Bone marrow (tissue), 2 donors: Measurements from ENCODE around the gene PLEK.
A peak's percentile ranks its signal among the peaks of the same experiment; 100 is the strongest.
"Not testable (repeated sequence)": the region's sequence is repeated elsewhere in the genome, so short reads cannot be mapped to it uniquely, and the experiment has no call there.

Source experiments
- DNase-seq, 2 donors: peaks; one replicate each; lab custom pipeline; 2025; lab: John Stamatoyannopoulos, UW

Gene PLEK

GRCh38 chr2:68365087-68365486, at the start of gene PLEK:
Gene PLEK (plus strand): TSS chr2:68365282. CDS start chr2:68365352, 70 bp downstream.
- peak; percentile 42 to 81 for DNase-seq

- DNase-seq = no peak
Measured at GRCh38 chr2:68316111-68316510, 49.0 kb upstream of the PLEK start.

- DNase-seq = no peak
Measured at GRCh38 chr2:68317971-68318913, 46.8 kb upstream of the PLEK start.

- peak in 1 of 2 donors; percentile 43 for DNase-seq
Measured at GRCh38 chr2:68318914-68319397, 46.1 kb upstream of the PLEK start.

- peak; percentile 21 to 43 for DNase-seq
Measured at GRCh38 chr2:68319398-68320117, 45.5 kb upstream of the PLEK start, which contains the start of gene CNRIP1. Gene CNRIP1 (minus strand): TSS chr2:68319949. CDS start chr2:68319400, 549 bp downstream.

- peak in 1 of 2 donors; percentile 17 for DNase-seq
Measured at GRCh38 chr2:68320118-68320641, 44.9 kb upstream of the PLEK start.

- no peak for DNase-seq
Measured at GRCh38 chr2:68325056-68325455, 40.0 kb upstream of the PLEK start.

GRCh38 chr2:68328901-68329300, 36.2 kb upstream of the PLEK start:
- DNase-seq = no peak

- no peak for DNase-seq
Measured at GRCh38 chr2:68330691-68331090, 34.4 kb upstream of the PLEK start.

GRCh38 chr2:68333009-68333408, 32.1 kb upstream of the PLEK start:
- DNase-seq = no peak

- DNase-seq = no peak
Measured at GRCh38 chr2:68333931-68334330, 31.2 kb upstream of the PLEK start.

- DNase-seq = no peak
Measured at GRCh38 chr2:68336192-68336591, 28.9 kb upstream of the PLEK start.

- DNase-seq = no peak
Measured at GRCh38 chr2:68340226-68341061, 24.6 kb upstream of the PLEK start.

- DNase-seq = no peak
Measured at GRCh38 chr2:68341062-68341329, 24.1 kb upstream of the PLEK start.

GRCh38 chr2:68341583-68341982, 23.5 kb upstream of the PLEK start:
- no peak for DNase-seq

GRCh38 chr2:68342470-68342869, 22.6 kb upstream of the PLEK start:
- no peak for DNase-seq

GRCh38 chr2:68344031-68344430, 21.1 kb upstream of the PLEK start:
- DNase-seq = no peak

- no peak for DNase-seq
Measured at GRCh38 chr2:68345129-68345875, 19.8 kb upstream of the PLEK start.

GRCh38 chr2:68349091-68349490, 16.0 kb upstream of the PLEK start:
- DNase-seq = not testable (repeated sequence)

GRCh38 chr2:68351997-68352396, 13.1 kb upstream of the PLEK start:
- DNase-seq = no peak
